Activated CD4-positive, alpha-beta T cell treated with anti-CD3 and anti-CD28 coated beads for 36 hours (primary cell): ENCODE data around the gene NDUFV2. TPM values are rescaled to one million over a fixed set of nuclear protein-coding genes. Genes with fewer than 3 reads are reported as not detected.

Source experiments
- ATAC-seq: fragments of 200-7000 bp; cut with Tn5 transposase; one replicate; pipeline ENCODE4 v1.10.0; 2021; ENCODE audit warnings: mild to moderate bottlenecking, moderate library complexity
- CTCF ChIA-PET: fragments of 350-600 bp; sonication (Branson Sonifier 250); formaldehyde crosslinking; loops from one replicate; lab custom pipeline; 2021; ENCODE audit warnings: antibody characterized with exemption; lab: Charles Lee
- POLR2A ChIA-PET: fragments of 350-600 bp; sonication (Branson Sonifier 250); formaldehyde crosslinking; loops from one replicate; lab custom pipeline; 2021; ENCODE audit warnings: antibody characterized with exemption, inconsistent platforms; lab: Charles Lee
- DNase-seq: peaks from one replicate; pipeline ENCODE4 v3.0.0-alpha.2; 2020
- H3K27ac Mint-ChIP-seq: one replicate; pipeline ENCODE4 v1.8.0; 2021; ENCODE audit warnings: mixed read lengths
- H3K27me3 Mint-ChIP-seq: one replicate; pipeline ENCODE4 v1.8.0; 2021; ENCODE audit warnings: mixed read lengths
- H3K36me3 Mint-ChIP-seq: one replicate; pipeline ENCODE4 v1.8.0; 2021; ENCODE audit warnings: low read depth, mixed read lengths
- H3K4me1 Mint-ChIP-seq: one replicate; pipeline ENCODE4 v1.8.0; 2021; ENCODE audit warnings: mixed read lengths
- H3K4me3 Mint-ChIP-seq: one replicate; pipeline ENCODE4 v1.8.0; 2021; ENCODE audit warnings: mild to moderate bottlenecking, moderate library complexity, mixed read lengths
- H3K9me3 Mint-ChIP-seq: one replicate; pipeline ENCODE4 v1.8.0; 2021; ENCODE audit warnings: low read depth, mixed read lengths
- intact Hi-C, 2 experiments: fragments of 100-400 bp; cut with DNase I in 1 of 2; cut with micrococcal nuclease in 1 of 2; formaldehyde crosslinking; loops; one replicate each; pipeline versions ENCODE4 v1.14.2 to v1.15.1; 2022 to 2024; cut with DNase I, micrococcal nuclease
- total RNA-seq, 2 experiments: library from RNA; stranded (reverse); gene quantifications; one replicate each; pipeline ENCODE4 v1.2.3, GENCODE V29; 2021

Gene NDUFV2
- 100 to 1,000 TPM; 331 to 372 TPM for total RNA-seq

- Mint-ChIP-seq H3K27me3 (no peaks in the 10 kb centered on the region), H3K4me3 (peak within 1 kb of the TSS; percentile 89), H3K27ac (peak within 1 kb of the TSS; percentile 97), H3K9me3 (no peaks in the 10 kb centered on the region), H3K36me3 (peaks cover 50% of the 10 kb centered on the region), H3K4me1 (peaks cover 40% of the 10 kb centered on the region)
- peak; percentile 88 for ATAC-seq
- DNase-seq, result peak; percentile 99
- CTCF ChIA-PET, result interaction anchor here (1.2 to 3.1 kb wide), 7 partner anchors 11 to 34 kb away, joined by 3 to 15 read pairs (median 6); partner anchors contain the start of gene ANKRD12
- intact Hi-C loops, result loop anchor here (1.0 to 10.0 kb wide), 13 partner anchors 8 to 812 kb away; partner anchors contain the start of genes ANKRD12 (in 2 of the 2), RALBP1 (in 2 of the 2), VAPA (in 2 of the 2) and PPP4R1 (in 1 of the 2)
- POLR2A ChIA-PET, result interaction anchor here (0.7 to 3.6 kb wide), 12 partner anchors 8 to 34 kb away, joined by 3 to 27 read pairs (median 8); partner anchors contain the start of gene ANKRD12
Observed at GRCh38 chr18:9102508-9103375, at the start of gene NDUFV2. Gene NDUFV2, plus strand, starts transcription at chr18:9102699. Its CDS starts 45 bp downstream, at chr18:9102744.

GRCh38 chr18:9053814-9054213 is 48.7 kb upstream of the NDUFV2 start:
- H3K4me3 Mint-ChIP-seq, result no peak overlapping the region
- peaks cover 19% of the 10 kb centered on the region for H3K9me3 Mint-ChIP-seq
- DNase-seq (no peak), ATAC-seq (no peak)
- ChIA-PET CTCF (interaction anchor here (1.2 kb wide), 1 partner anchor 33 kb away, joined by 3 read pairs; no protein-coding TSS in a partner anchor), POLR2A (no interaction called here)
- intact Hi-C loops, result no loop called here
- H3K27me3 Mint-ChIP-seq, result peaks cover 1% of the 10 kb centered on the region
- peaks cover 4% of the 10 kb centered on the region for H3K36me3 Mint-ChIP-seq
- no peak overlapping the region for H3K27ac Mint-ChIP-seq
- H3K4me1 Mint-ChIP-seq, result peaks cover 7% of the 10 kb centered on the region

- CTCF ChIA-PET, result interaction anchor here (0.6 kb wide), 1 partner anchor 269 kb away, joined by 3 read pairs; no protein-coding TSS in a partner anchor
- POLR2A ChIA-PET, result no interaction called here
- ATAC-seq (peak; percentile 64), DNase-seq (no peak)
- H3K9me3 Mint-ChIP-seq, result peaks cover 16% of the 10 kb centered on the region
- H3K36me3 Mint-ChIP-seq, result peaks cover 2% of the 10 kb centered on the region
- H3K27ac Mint-ChIP-seq, result no peak overlapping the region
- no peak overlapping the region for H3K4me3 Mint-ChIP-seq
- peaks cover 2% of the 10 kb centered on the region for H3K4me1 Mint-ChIP-seq
- H3K27me3 Mint-ChIP-seq, result peaks cover 1% of the 10 kb centered on the region
- intact Hi-C loops, result loop anchor here (1.0 to 5.0 kb wide), 2 partner anchors 232 to 359 kb away; no protein-coding TSS in a partner anchor
Observed at GRCh38 chr18:9055185-9055584, 47.3 kb upstream of the NDUFV2 start.

GRCh38 chr18:9055626-9056025 is 46.9 kb upstream of the NDUFV2 start:
- POLR2A ChIA-PET, result no interaction called here
- intact Hi-C loops, result loop anchor here (1.0 to 5.0 kb wide), 2 partner anchors 232 to 359 kb away; no protein-coding TSS in a partner anchor
- peaks cover 2% of the 10 kb centered on the region for H3K4me1 Mint-ChIP-seq
- no peak overlapping the region for H3K27ac Mint-ChIP-seq
- H3K9me3 Mint-ChIP-seq, result peaks cover 13% of the 10 kb centered on the region
- H3K27me3 Mint-ChIP-seq, result no peaks in the 10 kb centered on the region
- H3K36me3 Mint-ChIP-seq, result no peaks in the 10 kb centered on the region
- CTCF ChIA-PET, result no interaction called here
- DNase-seq (no peak), ATAC-seq (no peak)
- no peak overlapping the region for H3K4me3 Mint-ChIP-seq

- Mint-ChIP-seq H3K27me3 (peaks cover 3% of the 10 kb centered on the region), H3K27ac (no peak overlapping the region), H3K4me1 (peaks cover 2% of the 10 kb centered on the region), H3K36me3 (no peaks in the 10 kb centered on the region), H3K4me3 (no peak overlapping the region), H3K9me3 (peaks cover 4% of the 10 kb centered on the region)
- ATAC-seq (no peak), DNase-seq (no peak)
- CTCF ChIA-PET, result interaction anchor here (1.0 to 1.3 kb wide), 2 partner anchors 8 to 161 kb away, joined by 3 to 4 read pairs; no protein-coding TSS in a partner anchor
- intact Hi-C loops, result loop anchor here in 1 of 2 experiments (5.0 kb wide), 1 partner anchor 230 kb away; no protein-coding TSS in a partner anchor
- POLR2A ChIA-PET, result interaction anchor here (0.9 kb wide), 1 partner anchor 90 kb away, joined by 3 read pairs; no protein-coding TSS in a partner anchor
Observed at GRCh38 chr18:9057646-9058045, 44.9 kb upstream of the NDUFV2 start.

GRCh38 chr18:9058406-9058805 is 44.1 kb upstream of the NDUFV2 start:
- H3K4me3 Mint-ChIP-seq, result no peak overlapping the region
- CTCF ChIA-PET, result interaction anchor here (1.0 kb wide), 1 partner anchor 160 kb away, joined by 4 read pairs; no protein-coding TSS in a partner anchor

GRCh38 chr18:9062418-9062751 is 40.1 kb upstream of the NDUFV2 start:
- H3K27me3 Mint-ChIP-seq, result peaks cover 4% of the 10 kb centered on the region
- no peak for DNase-seq
- no peak overlapping the region for H3K4me3 Mint-ChIP-seq
- POLR2A ChIA-PET, result no interaction called here
- intact Hi-C loops, result no loop called here
- CTCF ChIA-PET, result interaction anchor here (0.6 kb wide), 1 partner anchor 72 kb away, joined by 3 read pairs; no protein-coding TSS in a partner anchor
- no peak for ATAC-seq
- H3K36me3 Mint-ChIP-seq, result no peaks in the 10 kb centered on the region
- peaks cover 5% of the 10 kb centered on the region for H3K4me1 Mint-ChIP-seq
- H3K27ac Mint-ChIP-seq, result no peak overlapping the region
- no peaks in the 10 kb centered on the region for H3K9me3 Mint-ChIP-seq

More at GRCh38 chr18:9058406-9058805, 44.1 kb upstream of the NDUFV2 start:
- intact Hi-C loops, result loop anchor here in 1 of 2 experiments (5.0 kb wide), 1 partner anchor 229 kb away; no protein-coding TSS in a partner anchor
- no peaks in the 10 kb centered on the region for H3K9me3 Mint-ChIP-seq
- H3K27ac Mint-ChIP-seq, result no peak overlapping the region
- peaks cover 4% of the 10 kb centered on the region for H3K27me3 Mint-ChIP-seq
- ATAC-seq (no peak), DNase-seq (no peak)
- peaks cover 2% of the 10 kb centered on the region for H3K4me1 Mint-ChIP-seq
- POLR2A ChIA-PET, result interaction anchor here (0.9 kb wide), 1 partner anchor 90 kb away, joined by 3 read pairs; no protein-coding TSS in a partner anchor
- H3K36me3 Mint-ChIP-seq, result no peaks in the 10 kb centered on the region

GRCh38 chr18:9065864-9066263 is 36.6 kb upstream of the NDUFV2 start:
- Mint-ChIP-seq H3K36me3 (no peaks in the 10 kb centered on the region), H3K4me1 (peaks cover 13% of the 10 kb centered on the region), H3K4me3 (no peak overlapping the region), H3K9me3 (no peaks in the 10 kb centered on the region), H3K27ac (peak overlapping the region; percentile 19), H3K27me3 (peaks cover 4% of the 10 kb centered on the region)
- ChIA-PET POLR2A (interaction anchor here (0.7 kb wide), 1 partner anchor 171 kb away, joined by 3 read pairs; no protein-coding TSS in a partner anchor), CTCF (interaction anchor here (0.6 to 2.1 kb wide), 5 partner anchors 8 to 451 kb away, joined by 3 to 6 read pairs (median 5); no protein-coding TSS in a partner anchor)
- intact Hi-C loops, result no loop called here
- ATAC-seq (no peak), DNase-seq (no peak)

- Mint-ChIP-seq H3K9me3 (no peaks in the 10 kb centered on the region), H3K4me3 (no peak overlapping the region), H3K27me3 (peaks cover 4% of the 10 kb centered on the region), H3K4me1 (peaks cover 13% of the 10 kb centered on the region), H3K27ac (no peak overlapping the region), H3K36me3 (no peaks in the 10 kb centered on the region)
- CTCF ChIA-PET, result interaction anchor here (0.6 to 2.1 kb wide), 5 partner anchors 9 to 450 kb away, joined by 3 to 6 read pairs (median 3); no protein-coding TSS in a partner anchor
- POLR2A ChIA-PET, result no interaction called here
- no peak for DNase-seq
- ATAC-seq, result peak; percentile 68
- intact Hi-C loops, result no loop called here
Observed at GRCh38 chr18:9066358-9066757, 36.1 kb upstream of the NDUFV2 start.

- H3K9me3 Mint-ChIP-seq, result no peaks in the 10 kb centered on the region
- ATAC-seq, result peak; percentile 51
Observed at GRCh38 chr18:9066817-9067306, 35.6 kb upstream of the NDUFV2 start.

GRCh38 chr18:9067823-9068222 is 34.7 kb upstream of the NDUFV2 start:
- intact Hi-C loops, result no loop called here
- no peaks in the 10 kb centered on the region for H3K27me3 Mint-ChIP-seq
- ATAC-seq (no peak), DNase-seq (no peak)
- POLR2A ChIA-PET, result no interaction called here
- no peaks in the 10 kb centered on the region for H3K9me3 Mint-ChIP-seq
- no peaks in the 10 kb centered on the region for H3K36me3 Mint-ChIP-seq
- CTCF ChIA-PET, result interaction anchor here (1.2 to 1.4 kb wide), 2 partner anchors 15 to 544 kb away, joined by 4 read pairs; no protein-coding TSS in a partner anchor
- no peak overlapping the region for H3K27ac Mint-ChIP-seq
- peaks cover 13% of the 10 kb centered on the region for H3K4me1 Mint-ChIP-seq
- no peak overlapping the region for H3K4me3 Mint-ChIP-seq

More at GRCh38 chr18:9066817-9067306, 35.6 kb upstream of the NDUFV2 start:
- Mint-ChIP-seq H3K27me3 (peaks cover 4% of the 10 kb centered on the region), H3K27ac (no peak overlapping the region), H3K36me3 (no peaks in the 10 kb centered on the region), H3K4me3 (no peak overlapping the region), H3K4me1 (peaks cover 13% of the 10 kb centered on the region)
- CTCF ChIA-PET, result interaction anchor here (0.6 to 2.1 kb wide), 4 partner anchors 81 to 545 kb away, joined by 3 to 6 read pairs (median 4); no protein-coding TSS in a partner anchor
- POLR2A ChIA-PET, result no interaction called here
- intact Hi-C loops, result no loop called here
- DNase-seq, result no peak
